Stimulated activated CD8-positive, alpha-beta memory T cell treated with anti-CD3 and anti-CD28 coated beads, Interleukin-12 subunit alpha, Interleukin-12 subunit beta, amount 100 ng/mL, for 24 hours (primary cell): ENCODE data around the gene NAGPA.
"Not testable (repeated sequence)": the region's sequence is repeated elsewhere in the genome, so short reads cannot be mapped to it uniquely, and the experiment has no call there.

Experiments used
- DNase-seq: peaks from one replicate; pipeline ENCODE4 v3.0.0-alpha.2; 2020; ENCODE audit errors: extremely low read depth

NAGPA gene

GRCh38 chr16:5062051-5062450 lies 28.3 kb upstream of the NAGPA start:
- DNase-seq: no peak

- DNase-seq: no peak
Measured at GRCh38 chr16:5060073-5060641, 26.4 kb upstream of the NAGPA start.

- DNase-seq: no peak
Measured at GRCh38 chr16:5059386-5060072, 25.8 kb upstream of the NAGPA start.

- no peak for DNase-seq
Measured at GRCh38 chr16:5058476-5058875, 24.7 kb upstream of the NAGPA start.

GRCh38 chr16:5056352-5056751 lies 22.6 kb upstream of the NAGPA start:
- no peak for DNase-seq

- DNase-seq: no peak
Measured at GRCh38 chr16:5054876-5055865, 21.4 kb upstream of the NAGPA start.

GRCh38 chr16:5046914-5047313 lies 13.2 kb upstream of the NAGPA start:
- no peak for DNase-seq

GRCh38 chr16:5045499-5046115 lies 11.9 kb upstream of the NAGPA start:
- DNase-seq: no peak

GRCh38 chr16:5044581-5044980 lies 10.8 kb upstream of the NAGPA start:
- DNase-seq: not testable (repeated sequence)

GRCh38 chr16:5044011-5044540 lies 10.3 kb upstream of the NAGPA start:
- DNase-seq: no peak

- no peak for DNase-seq
Measured at GRCh38 chr16:5042574-5043171, 8.9 kb upstream of the NAGPA start.

GRCh38 chr16:5041600-5042133 lies 7.9 kb upstream of the NAGPA start:
- DNase-seq: no peak

GRCh38 chr16:5040451-5040850 lies 6.7 kb upstream of the NAGPA start:
- no peak for DNase-seq

- no peak for DNase-seq
Measured at GRCh38 chr16:5036228-5037156, 2.8 kb upstream of the NAGPA start.

GRCh38 chr16:5035909-5036227 lies 2.1 kb upstream of the NAGPA start:
- DNase-seq: no peak

- DNase-seq: no peak
Measured at GRCh38 chr16:5034167-5034523, 410 bp upstream of the NAGPA start.

GRCh38 chr16:5032748-5033167 lies 977 bp downstream of the NAGPA start:
- no peak for DNase-seq

- no peak for DNase-seq
Measured at GRCh38 chr16:5031601-5032000, 2.1 kb downstream of the NAGPA start.

GRCh38 chr16:5030251-5030870 lies 3.4 kb downstream of the NAGPA start:
- DNase-seq: no peak

GRCh38 chr16:5028950-5029475 lies 4.7 kb downstream of the NAGPA start:
- DNase-seq: no peak
